ENCODE results near the gene LAPTM4A. TPM values are rescaled to one million over a fixed set of nuclear protein-coding genes. Genes with fewer than 3 reads are reported as not detected.

Gene LAPTM4A
- total and polyA plus RNA-seq, 8 donors, result 38.5 to 238 (median 92.4) TPM

- WGBS, 5 donors, result 0 to 2% (median 1%) methylated on average over 27 to 70 of the region's 70 CpGs
Measured at GRCh38 chr2:19989667-19990415, 61.6 kb downstream of the LAPTM4A start, which contains the start of gene WDR35. TSS of gene WDR35 (minus strand) at chr2:19990105. CDS start at chr2:19990015, 90 bp downstream.

GRCh38 chr2:19989342-19989666 lies 62.1 kb downstream of the LAPTM4A start:
- TF ChIP-seq EP300 (IDR thresholded peaks at IDR 0.05) (no peak), CTCF (IDR thresholded peaks at IDR 0.05) (no peak), POLR2A (IDR thresholded peaks at IDR 0.05) (no peak), POLR2AphosphoS5 (IDR thresholded peaks at IDR 0.05) (no peak)
- Histone ChIP-seq H3K27ac (peak overlapping the region in 4 of 5 donors; percentile 67 to 85 (median 76)), H3K4me3 (peak overlapping the region; percentile 69 to 99 (median 84)), H3K9me3 (no peaks in the 10 kb centered on the region), H3K36me3 (peaks cover 0 to 7% (median 2%) of the 10 kb centered on the region in 4 donors), H3K27me3 (peaks cover 0 to 3% (median 0%) of the 10 kb centered on the region in 3 donors), H3K4me1 (peaks cover 5 to 29% (median 20%) of the 10 kb centered on the region in 4 donors)
- DNase-seq, result no peak
- WGBS, 5 donors, result 3 to 7% (median 6%) methylated on average over 8 of the region's 8 CpGs
- intact Hi-C loops (cut with DNase I; ENCODE audit: low total_unique reads), result no loop called here

More at GRCh38 chr2:19989667-19990415, 61.6 kb downstream of the LAPTM4A start, which contains the start of gene WDR35:
- Histone ChIP-seq H3K4me3 (peak within 1 kb of the TSS; percentile 69 to 99 (median 84)), H3K27ac (peak within 1 kb of the TSS; percentile 64 to 85 (median 69)), H3K9me3 (no peaks in the 10 kb centered on the region), H3K27me3 (peaks cover 0 to 3% (median 0%) of the 10 kb centered on the region in 3 donors), H3K36me3 (peaks cover 0 to 4% (median 1%) of the 10 kb centered on the region in 4 donors), H3K4me1 (peaks cover 5 to 29% (median 20%) of the 10 kb centered on the region in 4 donors)
- peak; percentile 95 to 97 for DNase-seq
- peak; percentile 67 to 95 (median 85) for TF ChIP-seq POLR2AphosphoS5 (IDR thresholded peaks at IDR 0.05)
- peak in 1 of 7 experiments; percentile 8 for TF ChIP-seq CTCF (IDR thresholded peaks at IDR 0.05)
- no peak for TF ChIP-seq EP300 (IDR thresholded peaks at IDR 0.05)
- TF ChIP-seq POLR2A (IDR thresholded peaks at IDR 0.05), result no peak
- intact Hi-C loops (cut with DNase I; ENCODE audit: low total_unique reads), result no loop called here

GRCh38 chr2:19988600-19988999 lies 62.8 kb downstream of the LAPTM4A start:
- no peak for TF ChIP-seq EP300 (IDR thresholded peaks at IDR 0.05)
- no peak for TF ChIP-seq CTCF (IDR thresholded peaks at IDR 0.05)
- TF ChIP-seq POLR2A (IDR thresholded peaks at IDR 0.05), result no peak
- no peak for TF ChIP-seq POLR2AphosphoS5 (IDR thresholded peaks at IDR 0.05)
- peak overlapping the region in 1 of 4 donors; percentile 87 for H3K4me3 ChIP-seq
- H3K36me3 ChIP-seq, result peaks cover 0 to 7% (median 2%) of the 10 kb centered on the region in 4 donors
- H3K27me3 ChIP-seq, result peaks cover 0 to 3% (median 0%) of the 10 kb centered on the region in 3 donors
- 69 to 85% (median 72%) methylated on average over 2 of the region's 2 CpGs for WGBS, 5 donors
- DNase-seq, result no peak
- H3K27ac ChIP-seq, result no peak overlapping the region
- peaks cover 5 to 29% (median 20%) of the 10 kb centered on the region in 4 donors for H3K4me1 ChIP-seq
- intact Hi-C loops (cut with DNase I; ENCODE audit: low total_unique reads), result no loop called here
- no peaks in the 10 kb centered on the region for H3K9me3 ChIP-seq

GRCh38 chr2:19987936-19988335 lies 63.5 kb downstream of the LAPTM4A start:
- TF ChIP-seq EP300 (IDR thresholded peaks at IDR 0.05), result no peak
- no peak for TF ChIP-seq POLR2A (IDR thresholded peaks at IDR 0.05)
- TF ChIP-seq CTCF (IDR thresholded peaks at IDR 0.05), result no peak
- WGBS, 5 donors, result 92 to 95% (median 95%) methylated on average over 5 of the region's 5 CpGs
- H3K27ac ChIP-seq, result no peak overlapping the region
- no peaks in the 10 kb centered on the region for H3K9me3 ChIP-seq
- H3K4me1 ChIP-seq, result peaks cover 5 to 29% (median 20%) of the 10 kb centered on the region in 4 donors
- peaks cover 0 to 7% (median 2%) of the 10 kb centered on the region in 4 donors for H3K36me3 ChIP-seq
- no peak for DNase-seq
- peaks cover 0 to 3% (median 0%) of the 10 kb centered on the region in 3 donors for H3K27me3 ChIP-seq
- H3K4me3 ChIP-seq, result no peak overlapping the region
- intact Hi-C loops (cut with DNase I; ENCODE audit: low total_unique reads), result no loop called here

Other genes starting within 250 kb of the LAPTM4A start
- 10 to 100 TPM in 3 of 5 donors, 1 to 10 TPM in 1, not detected in 1; 5.5 to 35.4 (median 18.9) TPM for gene TTC32, start 149.6 kb downstream of the LAPTM4A start, total RNA-seq
- 10 to 100 TPM in 2 of 3 donors, 1 to 10 TPM in 1; 4.1 to 23.8 (median 19.1) TPM for gene TTC32, start 149.6 kb downstream of the LAPTM4A start, polyA plus RNA-seq
- gene WDR35, start 61.5 kb downstream of the LAPTM4A start, total RNA-seq, result 10 to 100 TPM in 2 of 5 donors, 1 to 10 TPM in 2, under 1 TPM in 1; under 0.01 to 28.3 (median 8.9) TPM
- gene WDR35, start 61.5 kb downstream of the LAPTM4A start, polyA plus RNA-seq, result 1 to 10 TPM; 1.7 to 2.3 (median 2.1) TPM
- 1 to 10 TPM in 2 of 5 donors, under 1 TPM in 1, not detected in 2; 0.58 to 7.0 (median 1.2) TPM for gene MATN3, start 39.0 kb downstream of the LAPTM4A start, total RNA-seq
- gene MATN3, start 39.0 kb downstream of the LAPTM4A start, polyA plus RNA-seq, result under 1 TPM in 2 of 3 donors, not detected in 1; 0.53 to 0.87 TPM
- 100 to 1,000 TPM in 1 of 5 donors, 10 to 100 TPM in 4; 21.0 to 140 (median 57.5) TPM for gene SDC1, start 173.5 kb upstream of the LAPTM4A start, total RNA-seq
- gene SDC1, start 173.5 kb upstream of the LAPTM4A start, polyA plus RNA-seq, result 10 to 100 TPM; 16.0 to 82.9 (median 32.5) TPM

All from stomach (tissue), 9 donors.